GM10248 (cell line): ENCODE results near the gene CEP295NL.

Experiments used
- CTCF ChIA-PET: fragments of 300-600 bp; sonication (Branson Sonifier 250); formaldehyde crosslinking; extraction: SDS; loops from one replicate; lab custom pipeline; 2021; ENCODE audit warnings: antibody characterized with exemption; lab: Yijun Ruan, JAX
- POLR2A ChIA-PET: fragments of 350-650 bp; sonication (Branson Sonifier 250); formaldehyde crosslinking; extraction: SDS; loops from one replicate; lab custom pipeline; 2020; ENCODE audit warnings: antibody characterized with exemption; lab: Yijun Ruan, JAX
- DNase-seq: peaks from one replicate; pipeline ENCODE4 v3.0.0; 2012; ENCODE audit errors: extremely low spot score
- CTCF ChIP-seq: IDR thresholded peaks from 2 replicates; pipeline ENCODE4 v1.5.1; 2012; ENCODE audit warnings: mild to moderate bottlenecking, low read depth; ENCODE audit errors: extremely low read depth, missing control alignments, control extremely low read depth

Gene CEP295NL

GRCh38 chr17:78865682-78866390, 37.2 kb downstream of the CEP295NL start:
- peak; percentile 79 for DNase-seq
- peak; percentile 95 for TF ChIP-seq CTCF
- ChIA-PET POLR2A (interaction anchor here (0.6 kb wide), 2 partner anchors 98 to 971 kb away, joined by 3 to 4 read pairs; no protein-coding TSS in a partner anchor), CTCF (interaction anchor here (0.5 to 5.2 kb wide), 20 partner anchors 10 to 372 kb away, joined by 3 to 49 read pairs (median 4); no protein-coding TSS in a partner anchor)

- POLR2A ChIA-PET: no interaction called here
- CTCF ChIA-PET: interaction anchor here (1.2 to 5.2 kb wide), 4 partner anchors 10 to 367 kb away, joined by 3 to 49 read pairs (median 7); no protein-coding TSS in a partner anchor
- DNase-seq: no peak
- no peak for TF ChIP-seq CTCF
Measured at GRCh38 chr17:78864117-78864516, 38.9 kb downstream of the CEP295NL start.

GRCh38 chr17:78862073-78863023, 40.7 kb downstream of the CEP295NL start:
- TF ChIP-seq CTCF: no peak
- no peak for DNase-seq
- POLR2A ChIA-PET: no interaction called here
- CTCF ChIA-PET: interaction anchor here (1.2 to 5.2 kb wide), 3 partner anchors 8 to 109 kb away, joined by 3 to 49 read pairs (median 11); no protein-coding TSS in a partner anchor

- POLR2A ChIA-PET: no interaction called here
- CTCF ChIA-PET: interaction anchor here (1.4 to 1.8 kb wide), 2 partner anchors 19 to 110 kb away, joined by 4 to 6 read pairs; no protein-coding TSS in a partner anchor
- no peak for TF ChIP-seq CTCF
- DNase-seq: no peak
Measured at GRCh38 chr17:78861229-78861628, 41.8 kb downstream of the CEP295NL start.

- no peak for DNase-seq
- no peak for TF ChIP-seq CTCF
- ChIA-PET CTCF (interaction anchor here (0.8 kb wide), 1 partner anchor 11 kb away, joined by 3 read pairs; no protein-coding TSS in a partner anchor), POLR2A (no interaction called here)
Measured at GRCh38 chr17:78859051-78859450, 44.0 kb downstream of the CEP295NL start.

GRCh38 chr17:78857266-78857665, 45.7 kb downstream of the CEP295NL start:
- ChIA-PET POLR2A (no interaction called here), CTCF (interaction anchor here (2.8 kb wide), 1 partner anchor 9 kb away, joined by 11 read pairs; no protein-coding TSS in a partner anchor)
- DNase-seq: no peak
- TF ChIP-seq CTCF: no peak
